HG02943 (cell line): ENCODE measurements around the gene TJP1.
"Not testable (repeated sequence)": the region's sequence is repeated elsewhere in the genome, so short reads cannot be mapped to it uniquely, and the experiment has no call there.

Source experiments
- ATAC-seq: cut with Tn5 transposase; IDR thresholded peaks from one replicate; pipeline ENCODE4 v1.9.1; 2021; ENCODE audit warnings: mild to moderate bottlenecking, low read depth, moderate library complexity; ENCODE audit not compliant: unreplicated experiment

Gene TJP1

DNA sequence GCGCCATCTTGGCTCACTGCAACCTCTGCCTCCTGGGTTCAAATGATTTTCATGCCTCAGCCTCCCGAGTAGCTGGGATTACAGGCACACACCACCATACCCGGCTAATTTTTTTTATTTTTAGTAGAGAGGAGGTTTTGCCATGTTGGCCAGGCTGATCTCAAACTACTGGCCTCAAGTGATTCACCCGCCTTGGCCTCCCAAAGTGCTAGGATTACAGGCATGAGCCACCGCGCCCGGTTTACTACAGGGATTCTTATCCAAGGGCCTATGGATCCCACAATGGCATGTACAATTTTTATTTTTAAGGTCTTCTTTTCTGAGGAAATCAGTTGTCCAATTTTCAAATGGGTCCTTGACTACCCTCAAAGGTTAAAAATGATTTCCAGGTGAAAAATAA is 150.2 kb downstream of the TJP1 start:
- ATAC-seq, result not testable (repeated sequence)

DNA sequence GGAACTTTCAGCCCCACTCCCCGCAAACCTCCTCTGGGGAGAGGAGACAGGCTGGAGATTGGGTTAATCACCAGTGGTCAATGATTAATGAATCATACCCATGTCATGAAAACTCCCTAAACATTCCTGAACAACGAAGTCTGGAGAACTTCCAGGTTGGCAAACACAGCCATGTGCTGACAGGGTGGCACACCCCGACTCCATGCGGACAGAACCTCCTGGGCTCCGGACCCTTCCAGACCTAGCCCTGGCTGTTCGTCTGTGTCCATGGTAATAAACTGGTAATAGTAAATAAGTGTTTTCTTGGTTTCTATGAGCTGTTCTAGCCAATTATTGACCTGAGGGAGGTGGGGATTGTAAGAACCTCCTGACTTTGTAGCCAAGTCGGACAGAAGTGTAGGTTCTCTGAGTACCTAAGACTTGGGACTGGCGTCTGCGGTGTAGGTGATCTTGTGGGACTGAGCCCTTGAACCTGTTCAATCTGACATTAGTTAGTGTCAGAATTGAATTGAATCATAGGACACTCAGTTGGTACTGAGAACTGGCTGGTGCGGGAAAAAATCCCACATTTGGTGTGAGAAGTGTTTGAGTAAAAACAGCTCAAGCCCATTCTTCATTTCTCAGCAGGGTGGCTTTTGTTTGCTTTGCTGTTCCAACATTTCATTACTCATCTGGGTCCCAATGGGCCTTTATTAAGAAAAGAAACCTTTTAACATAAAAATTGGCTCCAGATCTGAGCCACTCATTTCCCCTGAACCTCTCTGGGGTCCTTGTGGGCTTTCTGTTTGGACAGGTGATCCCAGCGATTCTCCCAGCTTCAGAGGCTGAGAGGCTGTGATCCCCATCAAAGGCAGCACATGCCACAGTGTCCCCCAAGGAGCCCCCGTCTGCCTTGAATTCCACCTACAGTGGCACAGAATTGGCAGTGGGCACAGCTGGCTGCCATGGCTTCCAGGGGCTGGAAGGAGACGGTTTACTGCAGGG is 151.0 kb downstream of the TJP1 start:
- no peak for ATAC-seq

DNA sequence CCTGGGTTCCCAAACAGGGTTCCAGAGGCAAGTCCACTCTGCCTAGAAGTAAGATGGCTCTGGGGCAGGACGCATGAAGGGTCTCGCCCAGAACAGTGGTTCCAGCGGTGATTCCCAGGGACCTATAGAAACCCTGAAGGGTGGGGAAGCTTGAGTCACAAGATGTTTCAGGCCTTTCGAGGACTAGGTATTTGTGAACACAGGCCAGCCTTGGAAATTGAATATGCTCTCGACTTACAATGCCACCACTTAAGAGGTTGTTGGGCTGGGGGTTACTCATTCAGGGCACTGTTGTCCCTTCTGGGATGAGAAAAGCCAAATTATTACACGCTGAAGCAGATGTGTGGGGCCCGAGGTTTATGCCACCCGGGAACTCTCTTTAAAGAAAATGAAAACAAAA is 152.0 kb downstream of the TJP1 start:
- ATAC-seq, result no peak

DNA sequence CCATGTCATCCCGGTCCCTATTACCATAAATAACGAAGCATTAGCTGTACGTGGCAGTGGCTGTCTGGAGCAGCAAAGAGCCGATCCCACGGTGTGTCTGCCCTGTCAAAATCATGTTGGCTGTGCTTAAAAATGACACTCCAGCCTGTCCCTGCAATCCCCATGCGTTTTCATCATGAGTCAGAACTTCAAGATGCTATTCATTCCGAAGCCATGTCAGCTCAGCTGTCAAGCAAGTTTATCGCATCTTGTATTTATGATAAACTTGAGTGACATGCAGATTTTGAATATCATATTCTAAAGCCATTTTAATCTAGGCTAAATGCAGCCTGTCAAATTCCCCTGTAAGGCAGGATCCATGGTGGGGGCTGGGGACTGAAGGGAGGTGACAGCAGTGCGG is 152.4 kb downstream of the TJP1 start:
- ATAC-seq, result no peak

DNA sequence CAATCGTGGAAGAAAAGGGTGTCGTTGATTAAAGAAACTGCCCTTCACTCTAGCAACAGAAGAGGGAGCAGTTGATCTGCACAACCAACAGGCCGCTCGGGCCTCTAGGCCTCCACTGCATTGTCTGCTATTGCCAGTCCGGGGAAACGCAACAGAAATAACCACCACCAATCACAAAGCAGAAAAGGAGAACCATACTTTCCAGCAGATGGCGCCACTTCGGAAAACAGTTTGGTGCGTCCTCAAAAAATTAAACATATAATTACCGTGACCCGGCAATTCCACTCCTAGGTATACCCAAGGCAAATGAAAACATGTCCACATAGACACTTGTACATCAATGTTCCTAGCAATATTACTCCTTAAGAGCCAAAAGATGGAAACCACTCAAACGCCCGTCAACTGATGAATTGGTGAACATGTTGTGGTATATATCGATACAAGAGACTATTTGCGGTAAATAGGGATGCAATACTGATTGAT is 154.1 kb downstream of the TJP1 start:
- no peak for ATAC-seq

DNA sequence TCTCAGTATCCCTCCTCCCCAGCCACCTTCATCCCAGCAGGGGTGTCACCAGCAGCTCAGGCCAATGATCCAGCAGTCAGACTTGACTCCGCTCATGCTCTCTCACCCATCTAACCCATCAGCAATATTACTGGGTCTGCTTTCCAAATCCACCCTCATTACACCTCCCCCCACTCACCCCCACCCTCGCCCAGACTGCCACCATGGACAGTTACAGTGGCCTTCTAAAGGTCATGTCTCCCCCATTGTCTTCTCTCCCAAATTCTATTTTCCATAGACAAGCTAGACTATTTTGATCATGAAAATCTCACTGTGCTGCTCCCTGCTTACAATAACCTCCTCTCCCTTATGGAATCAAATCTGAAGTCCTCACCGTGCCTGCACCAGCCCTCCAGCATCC is 156.0 kb downstream of the TJP1 start:
- no peak for ATAC-seq

DNA sequence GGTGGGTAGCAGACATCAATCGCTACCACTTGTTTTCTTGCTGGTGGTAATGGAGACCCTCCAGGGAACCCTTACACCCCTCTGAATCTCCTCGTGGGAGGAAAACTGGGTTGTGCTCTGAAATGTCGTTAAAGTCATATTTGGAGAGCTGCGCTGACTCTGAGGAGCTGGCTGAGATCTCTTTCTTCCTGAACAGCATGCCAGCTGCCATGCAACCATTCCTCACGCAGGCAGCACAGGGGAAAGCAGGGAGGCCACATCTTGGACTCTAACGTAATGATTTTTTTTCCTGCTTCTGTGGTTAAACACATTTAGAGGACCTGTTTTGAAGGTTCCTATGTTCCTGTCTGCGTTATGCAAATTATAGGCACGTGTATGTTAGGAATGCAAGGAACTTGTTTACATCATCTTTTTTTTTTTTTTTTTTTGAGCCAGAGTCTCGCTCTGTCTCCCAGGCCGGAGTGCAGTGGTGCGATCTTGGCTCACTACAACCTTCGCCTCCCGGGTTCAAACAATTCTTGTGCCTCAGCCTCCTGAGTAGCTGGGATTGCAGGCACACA is 156.7 kb downstream of the TJP1 start:
- no peak for ATAC-seq

DNA sequence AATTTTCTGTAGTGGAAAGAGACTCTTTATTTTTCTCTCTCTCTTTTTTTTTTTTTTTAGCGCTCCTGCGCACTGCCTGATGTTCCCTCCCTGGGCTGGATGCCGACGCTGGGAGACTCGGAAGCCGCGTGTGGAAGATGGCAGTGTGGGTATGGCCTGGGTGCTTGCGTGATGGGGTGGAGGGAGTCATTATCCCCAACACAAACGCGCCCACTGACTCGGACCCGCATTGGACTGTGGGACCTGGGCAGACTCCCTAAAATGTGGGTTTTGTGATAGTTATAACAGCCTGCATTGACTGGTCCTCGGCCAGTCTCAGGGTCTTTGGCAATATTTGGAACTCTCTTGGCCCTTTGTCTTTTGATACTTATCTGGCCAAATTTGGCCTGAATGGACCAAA is 157.9 kb downstream of the TJP1 start:
- ATAC-seq, result no peak

DNA sequence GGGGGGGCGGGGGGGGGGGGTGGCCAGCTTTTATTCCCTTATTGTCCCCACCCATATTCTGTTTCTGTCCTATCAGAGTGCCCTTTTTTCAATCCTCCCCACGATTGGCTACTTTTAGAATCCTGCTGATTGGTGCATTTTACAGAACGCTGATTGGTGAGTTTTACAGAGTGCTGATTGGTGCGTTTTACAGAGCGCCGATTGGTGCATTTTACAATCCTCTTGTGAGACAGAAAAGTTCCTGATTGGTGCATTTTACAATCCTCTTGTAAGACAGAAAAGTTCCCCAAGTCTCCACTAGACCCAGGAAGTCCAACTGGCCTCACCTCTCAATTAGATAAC is 164.8 kb downstream of the TJP1 start:
- ATAC-seq, result not testable (repeated sequence)

DNA sequence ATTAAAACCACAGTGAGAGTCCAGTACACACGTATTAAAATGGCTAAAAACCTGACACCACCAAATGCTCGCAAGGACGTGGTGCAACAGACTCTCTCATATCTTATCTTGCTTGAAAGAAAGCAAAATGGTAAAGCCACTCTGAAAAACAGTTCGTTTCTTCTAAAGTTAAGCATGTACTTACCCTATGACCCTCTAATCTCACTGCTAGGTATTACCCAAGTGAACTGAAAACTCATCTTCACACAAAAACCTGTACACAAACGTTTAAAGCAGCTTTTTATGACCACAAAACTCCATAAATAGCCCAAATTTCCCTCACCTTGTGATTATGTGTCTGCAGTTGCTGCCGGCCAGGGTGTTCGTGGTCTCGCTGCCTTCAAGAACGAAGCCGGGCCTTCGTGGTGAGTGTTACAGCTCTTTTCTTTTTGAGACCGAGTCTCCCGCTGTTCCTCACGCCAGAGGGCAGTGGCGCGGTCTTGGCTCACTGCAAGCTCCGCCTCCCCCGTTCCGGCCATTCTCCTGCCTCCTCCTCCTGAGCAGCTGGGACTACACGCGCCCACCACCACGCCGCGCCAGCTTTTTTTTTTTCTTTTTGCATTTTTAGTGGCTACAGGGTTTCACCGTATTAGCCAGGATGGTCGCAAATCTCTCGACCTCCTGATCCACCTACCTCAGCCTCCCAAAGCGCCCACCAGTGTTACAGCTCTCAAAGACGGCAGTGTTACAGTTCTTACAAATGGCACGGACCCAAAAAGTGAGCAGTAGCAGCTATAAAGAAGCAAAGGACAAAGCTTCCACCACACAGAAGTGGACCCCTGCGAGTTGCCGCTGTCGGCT is 165.4 kb downstream of the TJP1 start:
- no peak for ATAC-seq

DNA sequence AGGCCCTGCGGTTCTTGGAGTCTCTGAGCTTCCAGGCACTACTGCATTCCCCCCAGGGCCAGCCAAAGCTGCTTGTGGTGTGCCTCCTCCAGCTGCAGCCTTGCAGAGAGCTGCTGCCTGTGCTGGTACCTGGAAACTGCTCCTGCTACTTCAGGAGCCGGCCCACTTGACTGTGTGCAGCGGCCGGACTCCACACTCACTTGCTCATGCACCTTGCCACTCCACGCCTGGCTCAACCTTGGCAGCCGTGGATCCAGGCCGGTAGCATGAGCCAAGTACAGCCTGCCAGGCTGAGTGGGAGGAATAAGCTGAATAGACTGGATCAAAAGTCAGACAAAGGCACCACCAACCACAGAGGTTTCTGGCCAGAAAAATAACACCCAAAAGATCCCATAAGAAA is 169.7 kb downstream of the TJP1 start:
- ATAC-seq, result no peak

DNA sequence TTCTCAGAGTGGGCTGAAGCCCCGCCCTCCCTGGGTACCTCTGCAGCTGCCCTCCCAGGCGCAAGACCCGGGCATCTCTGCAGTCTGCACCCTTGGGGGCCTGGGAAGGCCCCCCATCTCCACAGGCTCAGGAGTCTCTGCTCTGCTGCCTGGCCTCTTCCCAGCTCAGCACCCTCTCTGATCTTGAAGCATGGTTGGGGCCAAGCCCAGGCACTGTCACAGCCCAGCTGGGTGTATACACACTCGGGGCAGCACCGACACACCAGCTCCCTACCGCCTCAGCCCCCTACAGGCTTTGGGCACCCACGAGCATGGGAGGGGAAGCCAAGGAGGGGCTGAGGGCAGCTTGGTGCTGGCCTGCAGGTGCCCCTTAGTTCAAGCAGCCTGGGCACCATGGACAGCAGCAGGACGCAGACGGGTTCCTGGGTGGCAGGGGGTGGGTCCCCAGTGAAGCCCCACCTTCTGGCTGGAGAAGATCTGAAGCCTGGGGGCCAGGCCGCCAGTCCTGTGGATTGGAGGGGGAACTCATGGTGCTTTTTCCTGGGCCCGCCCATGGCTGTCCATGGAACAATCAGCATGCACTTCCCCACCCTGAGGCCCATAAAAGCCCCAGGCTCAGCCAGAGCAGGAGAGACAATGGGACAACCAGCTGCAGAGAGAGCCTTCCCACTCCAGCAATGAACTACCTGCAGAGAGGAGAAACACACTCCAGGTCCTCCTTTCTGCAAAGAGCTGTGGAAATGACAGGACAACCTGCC is 170.6 kb downstream of the TJP1 start:
- ATAC-seq, result no peak
